K562 (cell line): ENCODE results near the gene SLC23A2. TPM values are rescaled to one million over a fixed set of nuclear protein-coding genes. Genes with fewer than 3 reads are reported as not detected.

Experiments
- ATAC-seq: fragments of 200-7000 bp; cut with Tn5 transposase; 3 replicates; pipeline ENCODE4 v1.9.1; 2020; ENCODE audit warnings: moderate library complexity
- BruUV-seq: library from RNA; stranded (reverse); fragments of 400-500 nt; replicated peaks from 2 replicates; lab custom pipeline; 2021; lab: Mats Ljungman, UMichigan
- CTCF ChIA-PET: fragments of 300-600 bp; formaldehyde crosslinking; extraction: SDS; loops from one replicate; lab custom pipeline; 2021; ENCODE audit warnings: low intra/inter-chr PET ratio; lab: Yijun Ruan, JAX
- POLR2A ChIA-PET: fragments of 300-600, 350-650 bp; sonication (Branson Sonifier 250); formaldehyde crosslinking; extraction: SDS; loops from one replicate; lab custom pipeline; 2021; ENCODE audit warnings: antibody characterized with exemption, inconsistent platforms; lab: Yijun Ruan, JAX
- DNase-seq, 4 experiments: peaks; one replicate each; pipeline versions ENCODE4 v3.0.0 to v3.0.0-alpha.2; 2011 to 2018; ENCODE audit warnings: low spot score in 3 of 4, mixed read lengths in 3 of 4; ENCODE audit errors: extremely low read depth in 1 of 4
- FAIRE-seq: peaks from 2 replicates; lab custom pipeline; 2011; peaks lifted over from hg19 to GRCh38; lab: Jason Lieb, UNC
- H2AFZ ChIP-seq: 2 replicates; pipeline ENCODE4 v1.6.0; 2011; ENCODE audit warnings: low read depth, low read length, control low read depth, inconsistent platforms
- H3K27ac ChIP-seq: fragments of 200-600 bp; 3 replicates; pipeline ENCODE4 v1.8.0; 2011; ENCODE audit warnings: low read depth, mild to moderate bottlenecking, control low read depth, inconsistent platforms, low read length, moderate library complexity, mixed read lengths; ENCODE audit errors: extremely low read depth
- H3K27me3 ChIP-seq, 2 experiments: fragments of 300-600 bp in 1 of 2; 2 replicates in 1 of 2; 3 replicates in 1 of 2; pipeline versions ENCODE4 v1.6.0 to v1.8.0; 2011; ENCODE audit warnings: inconsistent platforms in 2 of 2, low read length in 2 of 2, mild to moderate bottlenecking in 1 of 2, mixed read lengths in 1 of 2, moderate library complexity in 1 of 2; ENCODE audit not compliant: control insufficient read depth in 2 of 2, insufficient read depth in 2 of 2
- H3K36me3 ChIP-seq: fragments of 300-600 bp; 3 replicates; pipeline ENCODE4 v1.8.0; 2011; ENCODE audit warnings: mild to moderate bottlenecking, low read length, inconsistent platforms; ENCODE audit not compliant: control insufficient read depth, insufficient read depth
- H3K4me1 ChIP-seq, 2 experiments: fragments of 200-600 bp in 1 of 2; replicated peaks in 1 of 2; 2 replicates in 1 of 2; 3 replicates in 1 of 2; pipeline versions ENCODE4 v1.5.1 to v1.8.0; 2011; ENCODE audit warnings: inconsistent platforms in 2 of 2, low read length in 2 of 2, mild to moderate bottlenecking in 1 of 2, mixed read lengths in 1 of 2, moderate library complexity in 1 of 2; ENCODE audit not compliant: control insufficient read depth in 2 of 2, insufficient read depth in 2 of 2
- H3K4me2 ChIP-seq: 2 replicates; pipeline ENCODE4 v1.6.1; 2011; ENCODE audit warnings: low read length, control low read depth, inconsistent platforms, mixed read lengths; ENCODE audit not compliant: insufficient read depth
- H3K4me3 ChIP-seq: fragments of 200-600 bp; sonication (generic), shearing (Covaris generic); 2 replicates; pipeline ENCODE4 v1.5.1; 2016; ENCODE audit warnings: control low read depth, inconsistent platforms
- H3K79me2 ChIP-seq: fragments of 200-600 bp; 3 replicates; pipeline ENCODE4 v1.8.0; 2011; ENCODE audit warnings: low read length, inconsistent platforms; ENCODE audit not compliant: control insufficient read depth, insufficient read depth
- H3K9ac ChIP-seq, 2 experiments: 2 replicates each; pipeline versions ENCODE4 v1.6.0 to v1.6.1; 2011; ENCODE audit warnings: low read depth in 2 of 2, low read length in 2 of 2, control low read depth in 1 of 2, inconsistent platforms in 1 of 2, mild to moderate bottlenecking in 1 of 2, mixed read lengths in 1 of 2; ENCODE audit not compliant: insufficient read depth in 1 of 2
- H3K9me1 ChIP-seq: one replicate; pipeline ENCODE4 v1.6.0; 2011; ENCODE audit warnings: inconsistent platforms, mild to moderate bottlenecking, low read length, moderate library complexity; ENCODE audit not compliant: control insufficient read depth, insufficient read depth
- H3K9me3 ChIP-seq: replicated peaks from 2 replicates; pipeline ENCODE4 v1.5.1; 2011; ENCODE audit warnings: low read depth, low read length, inconsistent platforms; ENCODE audit not compliant: control insufficient read depth, insufficient read depth
- H4K20me1 ChIP-seq: replicated peaks from 2 replicates; pipeline ENCODE4 v1.6.1; 2011; ENCODE audit warnings: low read length, inconsistent platforms, mixed read lengths; ENCODE audit not compliant: control insufficient read depth, insufficient read depth
- SETDB1 ChIP-seq: IDR thresholded peaks from one replicate; pipeline ENCODE4 v1.6.1; 2012; ENCODE audit warnings: low read length, control low read depth, inconsistent platforms
- STAT5B ChIP-seq: fragments of 250-450 bp; sonication (Bioruptor Pico); IDR thresholded peaks from 2 replicates; pipeline ENCODE4 v1.8.0; 2021; ENCODE audit warnings: mild to moderate bottlenecking, inconsistent platforms
- WGBS: fragments of 100-300 bp; shearing (Covaris generic); methylation state at CpG from one replicate; pipeline ENCODE4 v1.1.6; 2016; ENCODE audit warnings: low coverage, mixed read lengths; ENCODE audit not compliant: insufficient coverage; ENCODE audit errors: missing lambda C conversion rate; 5-methylcytosine and 5-hydroxymethylcytosine counted together
- in situ Hi-C: fragments of 300-500 bp; cut with MboI; formaldehyde crosslinking; loops from 4 replicates; pipeline ENCODE4 v1.15.0; 2018; ENCODE audit warnings: inconsistent platforms, mixed read lengths
- intact Hi-C: fragments of 100-400 bp; cut with micrococcal nuclease; formaldehyde crosslinking; loops from 2 replicates; pipeline ENCODE4 v1.14.2; 2022
- polyA plus RNA-seq, 8 experiments: library from polyadenylated mRNA; depleted of rRNA in 4 of 8; stranded (reverse) in 5 of 8; unstranded in 3 of 8; fragments of >200 nt; fragmentation: Nextera tagmentation in 2 of 8; fragmentation: Illumina TruSeq in 1 of 8; extraction: Ambion mirVana in 2 of 8; extraction: Trizol in 1 of 8; gene quantifications; 2 replicates each; pipeline versions ENCODE4 v1.2.1 to v1.2.3, GENCODE V29; 2011 to 2014; ENCODE audit warnings: inconsistent platforms in 1 of 8, missing spikeins in 1 of 8
- total RNA-seq, 7 experiments: library from RNA; depleted of rRNA in 6 of 7; stranded (reverse); fragments of >200 nt in 6 of 7; fragmentation: Illumina TruSeq in 2 of 7; extraction: Trizol in 2 of 7; gene quantifications; 2 replicates each; pipeline versions ENCODE4 v1.2.1 to v1.2.3, GENCODE V29; 2011 to 2021; ENCODE audit warnings: low replicate concordance in 1 of 7
- TF ChIP-seq, protein P1 (sequence below): sonication (generic); formaldehyde crosslinking; IDR thresholded peaks from 2 replicates; pipeline ENCODE4 v1.8.1; 2023; ENCODE audit warnings: mild to moderate bottlenecking, missing genetic modification reagents
- TF ChIP-seq, protein P2 (sequence below), 3 experiments: IDR thresholded peaks in 2 of 3; conservative IDR thresholded peaks in 1 of 3; 2 replicates each; pipeline ENCODE4 v1.5.1; 2011 to 2012; ENCODE audit warnings: low read length in 3 of 3, mild to moderate bottlenecking in 3 of 3, control low read depth in 2 of 3, improper control_type of control experiment in 1 of 3, inconsistent platforms in 1 of 3, low read depth in 1 of 3, mixed read lengths in 1 of 3, moderate library complexity in 1 of 3; ENCODE audit not compliant: insufficient read depth in 2 of 3

Gene SLC23A2
- total and polyA plus RNA-seq, 9 of the 15 experiments (the other 6 are each of a cell fraction or from before 2014, with no cell fraction given): 0.39 to 6.7 (median 3.2) TPM

DNA sequence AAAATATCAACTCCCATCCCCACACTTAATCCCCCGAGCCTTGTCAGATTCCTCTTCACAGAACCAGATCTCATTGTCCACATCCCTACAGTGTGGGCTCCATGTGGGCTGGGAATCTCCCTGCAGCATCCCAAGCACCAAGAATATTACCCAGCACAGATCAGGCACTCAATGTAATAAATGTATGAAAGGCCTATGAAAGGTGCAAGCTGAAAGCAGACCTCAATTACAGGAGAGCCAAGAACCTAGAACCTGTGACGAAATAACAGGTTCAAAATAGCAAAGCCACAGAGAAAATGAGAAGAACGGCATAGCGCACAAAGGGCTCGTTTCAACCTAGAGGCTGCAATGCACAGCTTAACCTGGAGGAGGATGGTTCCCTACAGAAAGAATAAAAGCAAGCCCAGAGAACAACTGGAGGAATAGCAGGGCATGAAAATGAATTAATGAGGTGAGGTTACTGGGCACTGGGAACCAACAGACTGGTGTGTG is 3.1 kb downstream of the SLC23A2 start:
- in situ Hi-C loops: no loop called here
- BruUV-seq: no TSS peak
- Histone ChIP-seq H2AFZ (no peak overlapping the region), H4K20me1 (0 out of 2 replicates have a peak, but pooled peaks cover 3% of the 10 kb centered on the region), H3K4me3 (no peak overlapping the region), H3K9me3 (no peaks in the 10 kb centered on the region), H3K4me2 (no peak overlapping the region), H3K4me1 (peaks cover 0 to 11% of the 10 kb centered on the region in 2 experiments; a peak in 2 of 5 replicates), H3K9me1 (no peaks in the 10 kb centered on the region), H3K27ac (no peak overlapping the region), H3K36me3 (no peaks in the 10 kb centered on the region), H3K79me2 (peaks cover 7% of the 10 kb centered on the region; the same call in 2 of the 3 replicates), H3K27me3 (no peaks in the 10 kb centered on the region), H3K9ac (no peak overlapping the region)
- intact Hi-C loops: no loop called here
- ChIA-PET CTCF (no interaction called here), POLR2A (no interaction called here)
- TF ChIP-seq, protein P1, sequence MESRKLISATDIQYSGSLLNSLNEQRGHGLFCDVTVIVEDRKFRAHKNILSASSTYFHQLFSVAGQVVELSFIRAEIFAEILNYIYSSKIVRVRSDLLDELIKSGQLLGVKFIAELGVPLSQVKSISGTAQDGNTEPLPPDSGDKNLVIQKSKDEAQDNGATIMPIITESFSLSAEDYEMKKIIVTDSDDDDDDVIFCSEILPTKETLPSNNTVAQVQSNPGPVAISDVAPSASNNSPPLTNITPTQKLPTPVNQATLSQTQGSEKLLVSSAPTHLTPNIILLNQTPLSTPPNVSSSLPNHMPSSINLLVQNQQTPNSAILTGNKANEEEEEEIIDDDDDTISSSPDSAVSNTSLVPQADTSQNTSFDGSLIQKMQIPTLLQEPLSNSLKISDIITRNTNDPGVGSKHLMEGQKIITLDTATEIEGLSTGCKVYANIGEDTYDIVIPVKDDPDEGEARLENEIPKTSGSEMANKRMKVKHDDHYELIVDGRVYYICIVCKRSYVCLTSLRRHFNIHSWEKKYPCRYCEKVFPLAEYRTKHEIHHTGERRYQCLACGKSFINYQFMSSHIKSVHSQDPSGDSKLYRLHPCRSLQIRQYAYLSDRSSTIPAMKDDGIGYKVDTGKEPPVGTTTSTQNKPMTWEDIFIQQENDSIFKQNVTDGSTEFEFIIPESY (CRISPR knock-in tag): peak; percentile 51; the same call in 1 of the 2 replicates
- TF ChIP-seq, protein P2, sequence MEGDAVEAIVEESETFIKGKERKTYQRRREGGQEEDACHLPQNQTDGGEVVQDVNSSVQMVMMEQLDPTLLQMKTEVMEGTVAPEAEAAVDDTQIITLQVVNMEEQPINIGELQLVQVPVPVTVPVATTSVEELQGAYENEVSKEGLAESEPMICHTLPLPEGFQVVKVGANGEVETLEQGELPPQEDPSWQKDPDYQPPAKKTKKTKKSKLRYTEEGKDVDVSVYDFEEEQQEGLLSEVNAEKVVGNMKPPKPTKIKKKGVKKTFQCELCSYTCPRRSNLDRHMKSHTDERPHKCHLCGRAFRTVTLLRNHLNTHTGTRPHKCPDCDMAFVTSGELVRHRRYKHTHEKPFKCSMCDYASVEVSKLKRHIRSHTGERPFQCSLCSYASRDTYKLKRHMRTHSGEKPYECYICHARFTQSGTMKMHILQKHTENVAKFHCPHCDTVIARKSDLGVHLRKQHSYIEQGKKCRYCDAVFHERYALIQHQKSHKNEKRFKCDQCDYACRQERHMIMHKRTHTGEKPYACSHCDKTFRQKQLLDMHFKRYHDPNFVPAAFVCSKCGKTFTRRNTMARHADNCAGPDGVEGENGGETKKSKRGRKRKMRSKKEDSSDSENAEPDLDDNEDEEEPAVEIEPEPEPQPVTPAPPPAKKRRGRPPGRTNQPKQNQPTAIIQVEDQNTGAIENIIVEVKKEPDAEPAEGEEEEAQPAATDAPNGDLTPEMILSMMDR (IDR thresholded peaks at IDR 0.05 in 2 of 3, conservative IDR thresholded peaks at IDR 0.05 in 1 of 3; ENCODE audit: insufficient read depth in 2 of 3, low read depth in 1 of 3, low read length in 3 of 3): 0 out of 6 replicates have a peak, but pooled peaks of 1 of the 3 experiments have one; percentile 12
- no peak for TF ChIP-seq STAT5B
- no peak for TF ChIP-seq SETDB1
- FAIRE-seq (no peak), DNase-seq (no peak), ATAC-seq (peak; percentile 53; the same call in 2 of the 3 replicates)
- 50% methylated on average over 5 of the region's 5 CpGs for WGBS
